ENCODE measurements around the gene SRRM4.

Gene SRRM4

GRCh38 chr12:119156401-119157044, 175.2 kb downstream of the SRRM4 start:
- TF ChIP-seq, protein P1, sequence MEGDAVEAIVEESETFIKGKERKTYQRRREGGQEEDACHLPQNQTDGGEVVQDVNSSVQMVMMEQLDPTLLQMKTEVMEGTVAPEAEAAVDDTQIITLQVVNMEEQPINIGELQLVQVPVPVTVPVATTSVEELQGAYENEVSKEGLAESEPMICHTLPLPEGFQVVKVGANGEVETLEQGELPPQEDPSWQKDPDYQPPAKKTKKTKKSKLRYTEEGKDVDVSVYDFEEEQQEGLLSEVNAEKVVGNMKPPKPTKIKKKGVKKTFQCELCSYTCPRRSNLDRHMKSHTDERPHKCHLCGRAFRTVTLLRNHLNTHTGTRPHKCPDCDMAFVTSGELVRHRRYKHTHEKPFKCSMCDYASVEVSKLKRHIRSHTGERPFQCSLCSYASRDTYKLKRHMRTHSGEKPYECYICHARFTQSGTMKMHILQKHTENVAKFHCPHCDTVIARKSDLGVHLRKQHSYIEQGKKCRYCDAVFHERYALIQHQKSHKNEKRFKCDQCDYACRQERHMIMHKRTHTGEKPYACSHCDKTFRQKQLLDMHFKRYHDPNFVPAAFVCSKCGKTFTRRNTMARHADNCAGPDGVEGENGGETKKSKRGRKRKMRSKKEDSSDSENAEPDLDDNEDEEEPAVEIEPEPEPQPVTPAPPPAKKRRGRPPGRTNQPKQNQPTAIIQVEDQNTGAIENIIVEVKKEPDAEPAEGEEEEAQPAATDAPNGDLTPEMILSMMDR (IDR thresholded peaks at IDR 0.05; ENCODE audit: low read depth, low read length) = no peak

DNA sequence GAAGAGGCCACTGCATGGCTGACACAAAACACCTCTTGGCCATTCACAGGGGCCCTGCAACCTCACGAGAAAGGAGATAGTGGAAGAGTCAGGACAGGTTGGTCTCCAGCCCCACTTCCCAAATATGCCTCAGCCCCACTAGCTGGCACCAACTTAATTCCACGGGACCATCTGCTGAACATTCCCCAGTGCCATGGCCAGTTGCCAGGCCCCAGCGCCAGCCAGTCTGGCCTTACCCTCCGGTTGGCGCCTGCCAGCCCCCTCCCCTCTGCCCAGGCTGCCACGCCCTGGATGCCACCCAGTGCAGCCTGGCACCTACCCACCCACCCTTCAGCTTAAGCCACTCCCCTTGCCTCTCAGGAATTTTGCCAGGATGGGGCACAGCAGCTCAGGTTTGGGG, 176.2 kb downstream of the SRRM4 start:
- no peak overlapping the region for H3K4me3 ChIP-seq (ENCODE audit: low read depth, low read length)
- TF ChIP-seq, protein P1 (IDR thresholded peaks at IDR 0.05; ENCODE audit: low read depth, low read length) = no peak

More at GRCh38 chr12:119156401-119157044, 175.2 kb downstream of the SRRM4 start:
- no peak overlapping the region for H3K4me3 ChIP-seq (ENCODE audit: low read depth, low read length)

- TF ChIP-seq, protein P1 (IDR thresholded peaks at IDR 0.05; ENCODE audit: low read depth, low read length) = no peak
- H3K4me3 ChIP-seq (ENCODE audit: low read depth, low read length) = no peak overlapping the region
These were observed 176.6 kb downstream of the SRRM4 start for GRCh38 chr12:119157978-119158377.

DNA sequence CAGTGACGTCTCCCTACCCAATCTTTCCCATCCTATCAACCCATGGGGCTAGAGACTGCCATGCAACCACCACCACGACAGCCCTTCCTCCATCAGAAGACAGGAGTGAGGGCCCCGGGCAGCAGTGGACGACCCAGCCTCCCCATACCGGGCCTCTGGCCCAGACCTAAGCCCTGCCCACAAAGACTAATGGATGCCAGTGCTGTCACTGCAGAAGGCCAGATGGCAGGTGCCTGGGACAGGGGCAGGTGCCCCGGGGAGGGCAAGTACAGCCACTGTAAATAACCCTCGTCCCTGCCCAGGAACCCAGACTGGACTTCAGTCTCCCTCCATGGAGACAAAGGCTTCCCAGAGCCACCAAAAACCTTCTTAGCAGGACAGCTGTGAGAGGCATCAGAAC, 177.1 kb downstream of the SRRM4 start:
- H3K4me3 ChIP-seq (ENCODE audit: low read depth, low read length) = no peak overlapping the region
- TF ChIP-seq, protein P1 (IDR thresholded peaks at IDR 0.05; ENCODE audit: low read depth, low read length) = no peak

DNA sequence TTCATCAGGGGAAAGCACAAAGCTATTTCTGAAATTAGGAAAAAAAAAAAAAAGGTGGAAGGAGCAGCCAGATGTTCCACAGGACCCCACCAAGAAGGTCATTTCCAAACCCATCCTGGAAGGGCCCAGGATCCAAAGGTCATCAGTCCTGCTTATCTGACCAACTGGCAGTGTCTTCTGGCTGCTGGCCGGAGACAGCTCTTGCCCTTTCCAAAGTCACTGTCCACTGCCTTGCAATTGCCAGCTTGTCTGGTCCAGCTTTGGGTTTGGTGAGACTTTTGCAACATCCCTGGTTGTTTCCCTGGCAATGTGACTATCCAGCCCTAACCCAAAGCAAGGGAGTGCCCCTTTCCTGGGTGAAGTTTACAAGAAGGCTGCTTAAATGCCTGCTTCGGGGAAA, 178.5 kb downstream of the SRRM4 start:
- TF ChIP-seq, protein P1 (IDR thresholded peaks at IDR 0.05; ENCODE audit: low read depth, low read length) = no peak
- no peak overlapping the region for H3K4me3 ChIP-seq (ENCODE audit: low read depth, low read length)

- TF ChIP-seq, protein P1 (IDR thresholded peaks at IDR 0.05; ENCODE audit: low read depth, low read length) = no peak
- H3K4me3 ChIP-seq (ENCODE audit: low read depth, low read length) = no peak overlapping the region
These were observed 186.6 kb downstream of the SRRM4 start for GRCh38 chr12:119167902-119168301.

GRCh38 chr12:119168721-119169120, 187.4 kb downstream of the SRRM4 start:
- TF ChIP-seq, protein P1 (IDR thresholded peaks at IDR 0.05; ENCODE audit: low read depth, low read length) = no peak
- H3K4me3 ChIP-seq (ENCODE audit: low read depth, low read length) = no peak overlapping the region

Measured in WI38 (cell line).